Mucosa of rectum (tissue), 2 donors: ENCODE measurements around the gene GPRC5D.

Experiments
- H3K27ac ChIP-seq, 2 donors: one replicate each; pipeline ENCODE4 v1.7.0; 2013; ENCODE audit warnings: inconsistent platforms in 2 of 2, low read depth in 2 of 2, low read length in 2 of 2
- H3K27me3 ChIP-seq, 2 donors: one replicate each; pipeline ENCODE4 v1.7.0; 2013; ENCODE audit warnings: low read length in 2 of 2; ENCODE audit not compliant: control insufficient read depth in 2 of 2, insufficient read depth in 2 of 2
- H3K36me3 ChIP-seq, 2 donors: one replicate each; pipeline ENCODE4 v1.7.0; 2013; ENCODE audit warnings: low read length in 2 of 2; ENCODE audit not compliant: control insufficient read depth in 2 of 2, insufficient read depth in 2 of 2
- H3K4me1 ChIP-seq, 2 donors: one replicate each; pipeline ENCODE4 v1.7.0; 2013; ENCODE audit warnings: low read length in 2 of 2, mild to moderate bottlenecking in 1 of 2; ENCODE audit not compliant: control insufficient read depth in 2 of 2, insufficient read depth in 2 of 2
- H3K4me3 ChIP-seq, 2 donors: one replicate each; pipeline ENCODE4 v1.7.0; 2013; ENCODE audit warnings: low read length in 2 of 2
- H3K9ac ChIP-seq, 2 donors: one replicate each; pipeline ENCODE4 v1.7.0; 2013; ENCODE audit warnings: low read length in 2 of 2, low read depth in 1 of 2, mild to moderate bottlenecking in 1 of 2
- H3K9me3 ChIP-seq, 2 donors: one replicate each; pipeline ENCODE4 v1.7.0; 2013; ENCODE audit warnings: low read length in 2 of 2; ENCODE audit not compliant: control insufficient read depth in 2 of 2
- donor health status: healthy.
- donor health status: Normal muscosa, but diverticular disease.

Gene GPRC5D

GRCh38 chr12:12915656-12916055 is 36.3 kb downstream of the GPRC5D start:
- H3K4me1 ChIP-seq, result peaks cover 0 to 5% of the 10 kb centered on the region in 2 donors
- H3K27me3 ChIP-seq, result no peaks in the 10 kb centered on the region
- H3K9ac ChIP-seq, result no peak overlapping the region
- H3K9me3 ChIP-seq, result no peaks in the 10 kb centered on the region
- no peak overlapping the region for H3K4me3 ChIP-seq
- H3K27ac ChIP-seq, result no peak overlapping the region
- peaks cover 21 to 23% of the 10 kb centered on the region in 2 donors for H3K36me3 ChIP-seq

- no peaks in the 10 kb centered on the region for H3K27me3 ChIP-seq
- no peak overlapping the region for H3K9ac ChIP-seq
- H3K4me1 ChIP-seq, result peaks cover 8 to 17% of the 10 kb centered on the region in 2 donors
- H3K27ac ChIP-seq, result no peak overlapping the region
- no peak overlapping the region for H3K4me3 ChIP-seq
- no peaks in the 10 kb centered on the region for H3K9me3 ChIP-seq
- peaks cover 27 to 38% of the 10 kb centered on the region in 2 donors for H3K36me3 ChIP-seq
These were observed 39.3 kb downstream of the GPRC5D start for GRCh38 chr12:12912711-12913110.

- peaks cover 31 to 38% of the 10 kb centered on the region in 2 donors for H3K36me3 ChIP-seq
- H3K4me3 ChIP-seq, result peak overlapping the region in 1 of 2 donors; percentile 37
- H3K9me3 ChIP-seq, result no peaks in the 10 kb centered on the region
- peak overlapping the region; percentile 62 to 70 for H3K27ac ChIP-seq
- no peaks in the 10 kb centered on the region for H3K27me3 ChIP-seq
- H3K4me1 ChIP-seq, result peaks cover 8 to 17% of the 10 kb centered on the region in 2 donors
- peak overlapping the region in 1 of 2 donors; percentile 25 for H3K9ac ChIP-seq
These were observed 42.0 kb downstream of the GPRC5D start for GRCh38 chr12:12909995-12910420.

- H3K27ac ChIP-seq, result peak overlapping the region; percentile 20 to 62
- no peaks in the 10 kb centered on the region for H3K27me3 ChIP-seq
- no peak overlapping the region for H3K4me3 ChIP-seq
These were observed 42.6 kb downstream of the GPRC5D start for GRCh38 chr12:12909228-12909994.

GRCh38 chr12:12908711-12909110 is 43.3 kb downstream of the GPRC5D start:
- H3K27ac ChIP-seq, result no peak overlapping the region
- no peaks in the 10 kb centered on the region for H3K27me3 ChIP-seq
- H3K4me3 ChIP-seq, result no peak overlapping the region
- no peak overlapping the region for H3K9ac ChIP-seq
- H3K9me3 ChIP-seq, result no peaks in the 10 kb centered on the region
- H3K36me3 ChIP-seq, result peaks cover 31 to 34% of the 10 kb centered on the region in 2 donors
- H3K4me1 ChIP-seq, result peaks cover 12 to 24% of the 10 kb centered on the region in 2 donors

More at GRCh38 chr12:12909228-12909994, 42.6 kb downstream of the GPRC5D start:
- H3K36me3 ChIP-seq, result peaks cover 31 to 38% of the 10 kb centered on the region in 2 donors
- peaks cover 8 to 17% of the 10 kb centered on the region in 2 donors for H3K4me1 ChIP-seq
- no peak overlapping the region for H3K9ac ChIP-seq
- H3K9me3 ChIP-seq, result no peaks in the 10 kb centered on the region

- Histone ChIP-seq H3K36me3 (peaks cover 26 to 29% of the 10 kb centered on the region in 2 donors), H3K4me3 (no peak overlapping the region), H3K27ac (no peak overlapping the region), H3K9me3 (no peaks in the 10 kb centered on the region), H3K27me3 (no peaks in the 10 kb centered on the region), H3K9ac (no peak overlapping the region), H3K4me1 (peaks cover 16 to 28% of the 10 kb centered on the region in 2 donors)
These were observed 43.7 kb downstream of the GPRC5D start for GRCh38 chr12:12908252-12908651.

GRCh38 chr12:12907552-12907951 is 44.4 kb downstream of the GPRC5D start:
- Histone ChIP-seq H3K4me1 (peaks cover 17 to 29% of the 10 kb centered on the region in 2 donors), H3K4me3 (no peak overlapping the region), H3K27me3 (no peaks in the 10 kb centered on the region), H3K9me3 (no peaks in the 10 kb centered on the region), H3K36me3 (peaks cover 21 to 22% of the 10 kb centered on the region in 2 donors), H3K27ac (no peak overlapping the region), H3K9ac (no peak overlapping the region)

- H3K36me3 ChIP-seq, result peaks cover 9 to 13% of the 10 kb centered on the region in 2 donors
- H3K9ac ChIP-seq, result peak overlapping the region; percentile 39 to 43
- H3K27me3 ChIP-seq, result no peaks in the 10 kb centered on the region
- no peaks in the 10 kb centered on the region for H3K9me3 ChIP-seq
- H3K4me3 ChIP-seq, result peak overlapping the region in 1 of 2 donors; percentile 42
- H3K27ac ChIP-seq, result peak overlapping the region; percentile 69 to 70
- H3K4me1 ChIP-seq, result peaks cover 22 to 44% of the 10 kb centered on the region in 2 donors
These were observed 48.0 kb downstream of the GPRC5D start for GRCh38 chr12:12903642-12904609.

GRCh38 chr12:12902036-12902435 is 49.9 kb downstream of the GPRC5D start:
- H3K9ac ChIP-seq, result peak overlapping the region in 1 of 2 donors; percentile 21
- no peaks in the 10 kb centered on the region for H3K27me3 ChIP-seq
- H3K4me1 ChIP-seq, result peaks cover 22 to 40% of the 10 kb centered on the region in 2 donors
- H3K4me3 ChIP-seq, result no peak overlapping the region
- H3K9me3 ChIP-seq, result no peaks in the 10 kb centered on the region
- peak overlapping the region; percentile 68 to 73 for H3K27ac ChIP-seq
- peaks cover 0 to 4% of the 10 kb centered on the region in 2 donors for H3K36me3 ChIP-seq
